ENCODE results near the gene CD81.

CD81 gene

GRCh38 chr11:2424811-2425495 is 47.8 kb downstream of the CD81 start:
- DNase-seq = no peak

- no peak for DNase-seq
These were observed 48.4 kb downstream of the CD81 start for GRCh38 chr11:2425506-2425905.

GRCh38 chr11:2426221-2426620 is 49.1 kb downstream of the CD81 start:
- no peak for DNase-seq

- DNase-seq = no peak
These were observed 49.9 kb downstream of the CD81 start for GRCh38 chr11:2426826-2427521.

- no peak for DNase-seq
These were observed 50.7 kb downstream of the CD81 start for GRCh38 chr11:2427721-2428321.

- no peak for DNase-seq
These were observed 51.2 kb downstream of the CD81 start for GRCh38 chr11:2428322-2428795.

- no peak for DNase-seq
These were observed 54.3 kb downstream of the CD81 start for GRCh38 chr11:2431395-2431794.

GRCh38 chr11:2432171-2432621 is 55.1 kb downstream of the CD81 start:
- DNase-seq = no peak

- no peak for DNase-seq
These were observed 55.5 kb downstream of the CD81 start for GRCh38 chr11:2432628-2433071.

GRCh38 chr11:2433106-2433925 is 56.2 kb downstream of the CD81 start:
- DNase-seq = no peak

- no peak for DNase-seq
These were observed 56.9 kb downstream of the CD81 start for GRCh38 chr11:2434008-2434407.

- DNase-seq = no peak
These were observed 57.6 kb downstream of the CD81 start for GRCh38 chr11:2434506-2435255.

- DNase-seq = no peak
These were observed 58.3 kb downstream of the CD81 start for GRCh38 chr11:2435288-2436012.

- DNase-seq = no peak
These were observed 59.0 kb downstream of the CD81 start for GRCh38 chr11:2436013-2436520.

GRCh38 chr11:2436521-2437031 is 59.5 kb downstream of the CD81 start:
- no peak for DNase-seq

- DNase-seq = no peak
These were observed 60.4 kb downstream of the CD81 start for GRCh38 chr11:2437516-2437915.

- no peak for DNase-seq
These were observed 62.7 kb downstream of the CD81 start for GRCh38 chr11:2439820-2440219.

GRCh38 chr11:2440646-2441045 is 63.5 kb downstream of the CD81 start:
- no peak for DNase-seq

GRCh38 chr11:2441171-2441570 is 64.1 kb downstream of the CD81 start:
- no peak for DNase-seq

GRCh38 chr11:2442589-2442988 is 65.5 kb downstream of the CD81 start:
- DNase-seq = no peak

GRCh38 chr11:2443406-2443805 is 66.3 kb downstream of the CD81 start:
- DNase-seq = no peak
